Measurements from ENCODE around the gene NTM.

GRCh38 chr11:131463649-131464425, 93.4 kb downstream of the NTM start:
- TF ChIP-seq CTCF (tag by site-specific recombination; IDR thresholded peaks at IDR 0.05) (no peak), ZNF133 (tag by site-specific recombination; IDR thresholded peaks at IDR 0.05) (no peak), ZNF416 (tag by site-specific recombination; IDR thresholded peaks at IDR 0.05) (no peak), ZSCAN5A (tag by site-specific recombination; IDR thresholded peaks at IDR 0.05) (no peak), ZBTB26 (tag by site-specific recombination; optimal IDR thresholded peaks at IDR 0.05) (no peak), ZNF580 (tag by site-specific recombination; IDR thresholded peaks at IDR 0.05) (no peak), ZBTB8A (tag by site-specific recombination; IDR thresholded peaks at IDR 0.05) (no peak)

Measured in HEK293 (cell line).